Measurements from ENCODE around the gene PRKCA.
A peak's percentile ranks its signal among the peaks of the same experiment; 100 is the strongest.

The PRKCA gene

DNA sequence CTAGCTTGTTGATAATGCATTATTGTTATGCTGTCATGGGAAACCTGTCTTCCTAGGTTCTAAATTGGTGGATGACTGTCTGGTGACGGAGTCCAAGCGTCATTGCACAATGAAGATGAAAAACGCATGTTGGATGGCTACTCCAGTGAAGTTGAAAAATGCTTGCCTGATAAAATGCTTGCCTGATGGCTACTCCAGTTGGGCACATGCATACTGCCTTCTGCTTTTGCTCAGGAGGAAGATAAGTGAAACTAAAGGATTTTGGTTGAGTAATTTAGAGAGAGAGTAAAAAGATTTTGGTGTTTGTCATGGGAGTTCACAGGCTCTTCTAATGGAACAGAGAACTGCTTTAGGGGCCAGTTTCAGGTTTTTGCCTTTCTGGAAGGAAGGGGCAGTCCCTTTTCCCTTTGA is 118.6 kb downstream of the PRKCA start:
- no peak for DNase-seq

DNA sequence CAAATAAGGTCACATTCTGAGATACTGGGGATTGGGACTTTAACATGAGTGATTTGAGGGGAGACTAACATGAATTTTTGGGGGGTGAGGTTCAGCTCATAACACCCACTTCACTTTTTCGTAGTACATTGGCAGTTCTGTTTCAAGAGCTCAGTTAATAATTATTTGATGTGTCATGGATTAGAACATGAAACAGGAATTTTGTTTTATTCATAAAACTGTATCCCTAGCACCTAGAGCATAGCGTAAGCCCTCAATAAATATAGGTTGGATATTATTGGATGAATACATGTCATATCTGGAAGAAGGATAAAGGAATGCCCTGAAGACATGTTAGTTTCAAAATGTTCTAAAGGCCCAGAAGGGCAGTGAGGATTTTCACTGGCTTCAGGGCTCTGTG is 119.8 kb downstream of the PRKCA start:
- no peak for DNase-seq

DNA sequence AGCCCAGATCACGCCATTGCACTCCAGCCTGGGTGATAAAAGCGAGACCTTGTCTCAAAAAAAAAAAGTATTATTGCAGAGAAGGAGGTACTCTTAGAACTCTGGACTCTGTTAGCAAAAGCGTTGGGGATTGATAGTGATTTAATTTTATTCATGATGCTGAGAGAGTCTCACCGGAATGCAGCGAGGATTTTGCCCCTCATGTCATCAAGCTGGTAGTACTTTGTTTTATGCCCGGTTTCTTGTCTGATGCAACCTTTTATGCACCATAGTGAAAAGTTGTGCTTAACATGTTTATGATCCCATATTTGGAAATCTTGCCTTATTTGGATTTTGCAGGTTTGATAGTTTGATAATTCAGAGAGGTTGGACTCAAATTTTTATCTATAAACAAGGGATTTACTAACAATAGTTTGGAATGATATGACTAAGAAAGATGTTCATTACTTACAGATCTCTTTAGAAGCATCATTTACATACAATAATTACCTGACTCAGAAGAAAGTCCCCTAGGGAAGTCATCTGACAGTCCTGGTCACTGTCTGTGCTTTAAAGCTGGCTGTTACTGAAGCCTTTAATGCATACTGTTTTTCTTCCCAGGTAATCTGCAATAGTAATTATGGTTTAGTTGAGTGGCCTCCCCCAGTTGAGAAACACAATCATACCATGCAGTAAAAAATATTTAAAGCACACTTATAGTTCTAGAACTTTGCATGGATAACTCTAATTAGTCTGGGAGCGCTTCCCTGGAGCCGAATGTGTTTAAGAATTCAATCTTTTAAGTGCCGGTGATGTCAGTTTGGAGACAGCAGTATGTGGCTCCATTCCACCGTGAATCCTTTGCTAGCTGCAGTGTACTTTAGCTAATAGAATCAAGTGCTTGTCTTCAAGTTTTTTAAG is 120.9 kb downstream of the PRKCA start:
- no peak for DNase-seq

DNA sequence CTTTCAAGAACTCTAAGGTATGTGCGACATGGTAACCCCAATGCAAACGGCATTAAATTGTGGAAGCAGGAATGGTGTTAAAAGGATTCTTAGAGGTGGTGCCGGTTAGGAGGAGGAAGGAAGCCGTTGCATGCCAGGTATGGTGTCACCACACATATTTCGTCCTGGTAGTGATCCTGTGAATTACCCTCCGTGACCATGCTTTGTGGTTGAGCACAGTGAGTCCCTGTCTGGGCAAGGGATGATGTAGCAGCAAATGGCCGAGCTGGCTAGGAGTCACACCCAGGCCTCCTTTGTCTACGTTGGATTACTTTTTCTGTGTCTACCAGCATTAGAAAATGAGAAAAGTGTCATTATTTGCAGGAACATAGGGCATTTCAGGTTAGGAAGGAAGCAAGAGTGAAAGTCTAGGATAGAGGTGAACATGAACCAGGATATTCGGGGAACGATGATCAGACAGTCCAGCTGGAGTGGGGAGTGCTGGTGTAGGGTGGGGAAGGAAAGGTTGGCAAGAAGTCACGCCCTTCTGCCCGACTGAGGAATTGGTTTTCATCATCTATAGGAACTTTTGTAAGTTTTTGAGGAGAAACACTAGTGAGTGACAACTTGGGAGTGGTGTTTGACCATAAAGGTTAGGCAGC is 123.5 kb downstream of the PRKCA start:
- DNase-seq = no peak

DNA sequence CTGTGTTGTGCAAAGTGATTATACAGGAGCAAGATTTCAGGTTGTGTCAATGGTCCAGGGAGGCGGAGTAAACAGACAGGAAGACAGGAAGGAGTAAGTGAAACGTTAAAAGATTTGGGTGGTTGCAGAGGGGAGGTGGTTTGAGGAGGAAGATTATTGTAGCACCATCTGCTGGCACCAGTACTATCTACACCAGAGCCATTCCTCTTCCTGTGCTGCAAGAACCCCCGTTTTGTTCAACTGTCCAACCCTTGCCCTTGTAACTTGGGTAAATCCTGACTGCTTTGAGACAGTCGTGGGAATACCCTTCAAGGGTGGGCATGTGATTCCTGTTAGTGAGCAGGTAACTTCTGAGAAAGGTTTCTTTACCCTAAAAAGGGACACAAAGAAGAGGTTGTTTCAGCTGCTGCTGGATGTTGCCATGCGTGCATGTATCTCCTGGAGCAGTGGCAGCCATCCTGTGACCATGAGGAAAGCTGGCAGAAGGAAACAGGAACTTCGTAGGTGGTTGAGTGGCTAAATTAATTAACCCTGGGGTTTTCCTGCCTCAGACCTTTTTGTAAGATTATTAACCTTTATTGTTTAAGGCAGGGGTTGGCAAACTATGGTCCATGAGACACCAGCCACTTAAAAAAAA is 124.1 kb downstream of the PRKCA start:
- DNase-seq = no peak

DNA sequence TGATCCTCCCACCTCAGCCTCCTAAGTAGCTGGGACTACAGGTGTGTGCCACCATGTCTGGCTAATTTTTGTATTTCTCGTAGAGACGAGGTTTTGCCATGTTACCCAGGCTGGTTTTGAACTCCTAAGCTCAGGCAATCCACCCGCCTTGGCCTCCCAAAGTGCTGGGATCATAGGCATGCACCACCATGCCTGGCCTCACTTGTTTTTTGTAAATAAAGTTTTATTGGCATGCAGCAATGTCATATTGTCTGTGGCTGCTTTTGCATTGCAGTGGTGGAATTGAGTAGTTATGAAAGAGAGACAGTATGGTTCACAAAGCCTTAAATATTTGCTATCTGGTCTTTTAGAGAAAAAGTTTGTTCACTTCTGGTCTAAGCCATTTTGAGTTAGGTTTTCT is 124.7 kb downstream of the PRKCA start:
- no peak for DNase-seq

DNA sequence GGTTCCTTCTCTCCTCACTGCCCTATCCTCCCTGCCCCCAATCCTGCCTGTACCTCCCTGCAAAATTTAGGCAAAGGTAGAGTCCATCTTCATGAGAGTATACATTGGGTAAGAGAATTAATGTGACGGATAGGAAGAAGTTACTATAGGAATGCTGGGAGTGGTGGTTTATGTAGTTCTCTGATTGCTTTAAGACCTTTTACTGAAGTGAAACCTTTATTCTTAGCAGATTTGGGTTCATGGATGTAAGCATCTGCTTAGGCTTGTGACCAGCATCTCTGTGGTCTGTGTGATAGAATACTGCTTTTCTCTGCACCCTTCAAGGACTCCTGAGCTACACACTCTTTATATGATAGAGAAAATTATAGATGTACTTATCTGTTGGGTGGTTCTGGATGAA is 127.3 kb downstream of the PRKCA start:
- DNase-seq = peak; percentile 13

DNA sequence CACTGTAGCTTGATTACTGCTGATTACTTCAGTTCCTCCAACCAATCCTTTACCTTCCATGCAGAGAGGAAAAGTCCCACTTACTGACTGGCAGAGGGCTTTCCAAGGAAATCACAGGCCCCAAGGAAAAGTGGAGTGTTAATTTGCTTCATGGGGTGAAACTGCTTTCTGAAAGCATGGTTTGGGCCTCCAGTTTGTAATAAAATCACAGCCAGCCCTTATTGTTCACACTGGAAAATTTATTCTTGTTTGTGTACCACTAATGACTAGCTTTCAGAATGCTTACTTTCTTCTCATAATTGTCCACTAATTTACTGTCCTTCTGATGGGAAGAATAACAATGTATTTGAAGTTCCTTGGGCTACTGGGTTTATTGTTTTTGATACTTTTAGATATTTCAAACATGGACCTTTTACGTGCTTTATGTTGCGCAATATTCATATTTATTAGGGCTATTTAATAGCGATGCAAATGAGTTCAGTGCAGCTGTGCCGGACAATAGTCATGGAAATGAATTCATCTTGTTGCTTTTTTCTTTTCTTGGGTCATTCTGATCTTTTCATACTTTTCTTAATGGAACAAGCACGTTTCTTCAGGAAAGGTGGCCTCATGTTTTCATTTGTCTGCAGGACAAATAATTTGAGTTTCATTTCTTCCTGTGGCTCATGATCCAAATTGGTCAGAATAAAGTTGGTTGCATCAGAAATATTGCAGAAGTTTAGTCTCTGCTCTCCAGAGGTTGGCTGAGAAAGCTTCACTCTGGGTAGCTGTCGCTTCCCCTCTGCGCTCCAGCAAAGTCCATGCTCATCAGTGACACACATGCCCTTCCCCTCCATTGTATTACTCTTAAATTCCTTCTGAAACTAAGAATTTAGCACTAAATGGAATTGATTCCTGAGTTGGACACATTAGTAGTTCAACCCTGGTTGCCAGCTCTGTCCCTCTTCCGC is 128.7 kb downstream of the PRKCA start:
- DNase-seq = no peak

DNA sequence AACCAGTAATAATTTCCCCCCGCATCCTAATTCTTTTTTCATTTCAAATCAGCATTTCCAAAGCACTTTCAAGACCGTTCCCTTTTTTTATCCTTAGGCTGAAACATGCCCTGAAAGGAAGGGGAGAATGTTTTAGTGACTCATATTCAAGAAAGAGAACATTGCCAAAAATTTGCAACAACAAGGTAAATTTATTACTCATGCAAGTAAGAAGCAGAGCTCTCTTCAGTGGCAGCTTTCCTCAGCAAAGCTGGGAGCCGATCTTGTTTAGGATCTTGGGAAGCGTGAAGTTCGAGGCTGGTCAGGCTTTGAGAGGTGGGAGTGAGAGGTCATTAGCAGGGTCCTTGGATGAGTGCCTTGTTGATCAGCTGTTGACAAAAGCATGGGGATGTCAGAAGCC is 129.5 kb downstream of the PRKCA start:
- DNase-seq = no peak

DNA sequence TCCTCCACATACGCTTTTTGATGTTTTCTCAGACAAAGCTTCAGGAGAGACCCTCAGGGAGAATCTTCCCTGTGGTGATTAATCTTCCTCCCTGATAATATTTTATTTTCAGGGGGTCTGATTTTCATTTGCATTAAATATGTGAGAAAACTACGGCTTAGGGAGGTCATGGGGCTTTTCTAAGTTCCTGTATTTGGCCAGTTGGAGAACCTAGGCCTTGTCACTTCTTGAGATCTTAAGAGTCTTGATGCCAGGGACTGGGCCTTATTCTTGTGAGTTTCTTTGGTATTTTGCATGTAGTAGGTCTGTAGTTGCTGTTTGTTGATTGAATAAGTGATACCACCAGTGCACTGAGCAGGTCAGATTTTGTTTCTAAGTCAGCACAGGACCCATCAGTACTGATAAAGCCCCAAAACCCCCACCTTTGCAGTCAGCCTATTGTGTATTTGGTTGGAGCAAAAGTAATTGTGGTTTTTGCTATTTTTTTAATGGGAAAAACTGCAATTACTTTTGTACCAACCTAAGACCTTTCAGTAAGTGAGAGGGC is 130.1 kb downstream of the PRKCA start:
- DNase-seq = no peak

DNA sequence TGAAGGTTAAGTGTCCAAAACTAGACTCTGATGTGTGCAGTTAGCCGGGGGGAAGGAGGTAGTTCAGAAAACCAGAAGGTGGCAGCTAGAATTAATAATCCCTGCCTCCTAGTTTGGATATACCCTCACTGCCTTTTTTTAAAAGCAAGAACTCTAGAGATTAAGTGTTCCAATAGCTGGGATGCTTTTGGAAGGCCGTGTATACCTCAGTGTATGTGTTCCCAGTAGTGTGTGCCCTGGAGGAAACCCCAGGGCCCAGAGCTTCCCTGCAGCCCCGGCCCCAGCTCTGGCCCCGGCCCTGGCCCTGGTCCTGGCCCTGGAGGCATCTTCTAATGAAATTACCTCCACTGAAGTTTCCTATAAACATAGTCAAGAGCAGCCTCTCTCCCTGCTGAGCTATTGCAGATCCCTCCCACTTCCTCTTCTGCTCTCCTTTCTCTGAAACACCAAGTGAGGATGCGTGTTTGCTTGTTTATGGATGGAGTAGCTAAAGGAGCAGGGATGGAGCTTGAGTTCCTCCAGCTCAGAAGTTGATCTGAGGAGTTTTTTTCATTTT is 130.7 kb downstream of the PRKCA start:
- DNase-seq = no peak

DNA sequence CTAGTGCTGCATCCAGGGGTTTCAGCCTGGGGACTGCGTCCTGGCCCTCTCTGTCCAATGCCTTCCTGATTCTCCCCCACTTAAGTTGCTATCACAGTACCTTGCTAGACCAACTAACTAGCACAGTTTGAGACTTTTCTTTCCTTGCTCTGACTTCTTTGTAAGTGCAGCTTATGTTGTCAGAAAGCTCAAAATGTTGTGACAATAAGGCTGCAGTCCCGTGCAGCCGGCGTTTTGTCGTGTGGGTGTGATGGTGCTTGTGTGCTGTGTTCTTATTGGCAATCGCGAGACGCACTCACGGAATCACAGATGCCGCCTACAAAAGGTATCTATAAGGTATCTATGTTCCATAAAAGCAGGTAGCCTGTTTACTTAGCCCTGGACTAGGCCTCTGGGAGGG is 132.8 kb downstream of the PRKCA start:
- no peak for DNase-seq

DNA sequence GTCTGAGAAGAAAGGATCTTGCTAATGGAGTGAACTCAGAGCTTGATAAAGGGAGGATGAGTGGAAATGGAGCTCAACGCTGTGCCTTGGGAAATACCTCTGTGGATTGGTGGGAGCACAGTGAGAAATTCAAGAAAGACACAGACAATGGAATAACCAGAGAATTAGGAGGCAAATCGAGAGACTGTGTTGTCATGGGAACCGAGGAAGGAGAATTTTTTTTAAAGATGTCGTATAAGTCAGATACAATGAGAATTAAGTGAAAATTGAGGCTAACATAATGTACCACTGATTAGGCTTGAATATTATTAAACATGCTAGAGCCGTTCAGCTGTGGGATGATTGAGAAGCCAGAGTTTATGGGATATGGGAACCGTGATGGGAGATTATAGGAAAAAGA is 134.2 kb downstream of the PRKCA start:
- DNase-seq = no peak

DNA sequence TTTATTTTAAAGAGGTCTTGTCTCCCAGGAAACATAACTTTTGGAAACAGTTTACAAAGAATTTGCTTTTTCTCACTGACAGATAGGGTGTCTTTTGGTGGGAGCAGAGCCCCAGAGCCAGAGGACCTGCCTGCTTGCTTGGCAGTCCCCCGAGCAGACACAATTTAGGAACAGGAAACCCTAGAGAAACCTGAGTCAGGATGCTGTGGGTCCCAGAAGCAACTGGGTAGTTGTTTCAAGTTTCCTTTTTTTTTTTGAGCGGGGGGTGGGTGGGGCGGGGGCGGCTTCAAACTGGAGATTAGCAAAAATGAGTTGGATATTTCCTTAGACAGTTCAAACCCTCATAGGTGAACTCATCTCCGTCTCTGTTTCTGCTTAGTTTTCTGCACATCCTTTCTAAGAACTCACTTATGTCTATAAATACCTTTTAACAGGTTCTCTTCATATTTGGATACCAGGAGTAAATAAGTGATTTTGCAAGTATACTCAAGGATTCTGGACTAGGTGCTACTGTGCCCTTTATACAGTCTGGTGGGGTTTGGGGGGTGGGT is 135.1 kb downstream of the PRKCA start:
- DNase-seq = no peak

DNA sequence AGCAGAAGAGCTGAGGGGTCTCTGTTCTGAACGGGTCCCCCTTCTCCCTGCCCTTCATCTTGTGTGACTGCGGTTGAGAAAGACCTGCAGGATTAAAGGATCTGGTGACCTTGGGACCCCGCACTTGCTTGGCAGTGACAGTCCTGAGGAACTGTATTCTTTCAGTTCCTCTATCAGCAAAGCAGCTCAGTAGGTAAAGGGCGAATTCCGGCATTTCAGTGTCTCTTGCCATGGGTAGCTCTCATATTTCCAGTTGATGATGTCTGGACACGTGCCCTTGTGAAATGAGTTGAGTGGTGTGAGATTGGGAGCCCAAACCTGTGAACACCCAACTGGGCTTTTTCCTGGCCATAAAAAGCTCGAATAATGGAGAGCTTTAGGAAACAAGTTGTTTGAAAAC is 135.7 kb downstream of the PRKCA start:
- no peak for DNase-seq

DNA sequence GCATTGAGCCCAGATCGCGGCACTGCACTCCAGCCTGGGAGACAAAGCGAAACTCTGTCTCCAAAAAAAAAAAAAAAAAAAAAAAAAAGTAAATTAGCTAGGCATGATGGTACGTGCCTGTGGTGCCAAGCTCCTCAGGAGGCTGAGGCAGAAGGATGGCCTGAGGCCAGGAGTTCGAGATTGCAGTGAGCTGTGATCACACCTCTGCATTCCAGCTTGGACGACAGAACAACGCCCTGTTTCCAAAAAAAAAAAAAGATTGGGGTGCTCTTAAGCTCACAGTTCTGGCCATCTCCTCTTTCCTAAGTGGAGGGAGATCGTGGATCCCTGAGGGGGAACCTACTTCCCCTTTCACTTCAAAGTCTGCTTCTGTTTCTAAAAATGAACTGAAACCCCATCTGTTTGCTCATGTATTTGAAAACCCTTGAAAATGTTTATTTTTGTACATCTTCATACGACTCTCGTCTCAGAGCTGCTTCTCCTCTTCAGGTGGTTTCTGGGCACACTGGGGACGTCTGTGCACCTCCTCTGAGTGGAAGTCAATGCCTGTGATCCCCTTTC is 138.8 kb downstream of the PRKCA start:
- DNase-seq = no peak

DNA sequence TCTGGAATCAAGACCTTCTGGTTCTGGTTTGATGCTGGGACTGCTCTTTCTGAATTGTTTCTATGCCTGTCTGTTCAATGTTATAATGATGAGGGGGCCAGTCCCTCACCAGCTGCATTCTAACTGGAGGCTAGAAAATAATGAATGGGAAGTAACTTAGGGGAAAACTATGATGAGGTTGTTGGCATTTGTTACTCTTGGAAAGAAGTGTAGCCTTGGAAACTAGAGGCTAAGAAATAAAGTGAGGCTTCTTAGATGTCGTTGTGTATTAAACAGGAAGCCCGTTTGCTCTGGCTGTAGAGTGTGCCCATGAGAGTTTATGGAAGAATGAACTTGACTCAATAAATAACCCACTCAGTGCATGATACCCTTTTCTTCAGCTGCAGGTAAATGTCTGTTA is 140.8 kb downstream of the PRKCA start:
- no peak for DNase-seq

DNA sequence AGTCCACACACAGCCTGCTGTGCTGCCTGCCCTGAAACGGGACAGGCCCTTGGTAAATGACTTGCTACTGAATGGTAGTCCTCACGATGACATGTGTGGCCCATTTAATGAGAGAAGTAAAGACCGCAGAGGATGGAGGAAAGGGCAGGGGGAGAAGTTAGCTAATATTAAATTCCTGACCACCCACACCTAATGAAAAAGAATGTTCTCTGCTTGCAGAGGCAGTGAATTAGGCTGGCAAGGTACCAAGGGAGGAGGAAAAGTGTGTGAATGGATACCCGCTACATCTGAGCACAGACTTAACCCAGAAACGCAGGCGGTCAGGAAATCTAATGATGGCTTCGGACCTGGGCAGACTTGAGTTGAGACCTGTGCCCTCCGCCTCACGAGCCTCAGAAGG is 141.2 kb downstream of the PRKCA start:
- DNase-seq = no peak

DNA sequence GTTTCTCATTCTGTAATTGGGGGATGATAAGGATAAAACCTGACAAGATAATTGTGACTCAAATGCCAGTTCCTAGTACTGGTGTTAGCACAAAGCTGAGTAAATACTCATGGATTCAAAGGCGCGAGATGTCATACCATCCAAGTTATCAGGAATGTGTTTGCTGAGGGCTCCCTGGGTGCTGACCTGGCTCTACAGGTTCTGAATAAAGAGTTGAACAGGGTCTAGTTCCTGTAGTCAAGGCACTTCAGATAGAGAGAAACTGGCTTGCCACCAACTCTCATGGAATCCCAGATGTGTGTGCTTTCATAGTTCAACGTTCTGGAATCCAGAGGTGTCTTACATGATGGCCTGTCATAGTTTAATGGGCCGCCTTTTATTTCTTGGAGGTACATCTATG is 141.6 kb downstream of the PRKCA start:
- no peak for DNase-seq

DNA sequence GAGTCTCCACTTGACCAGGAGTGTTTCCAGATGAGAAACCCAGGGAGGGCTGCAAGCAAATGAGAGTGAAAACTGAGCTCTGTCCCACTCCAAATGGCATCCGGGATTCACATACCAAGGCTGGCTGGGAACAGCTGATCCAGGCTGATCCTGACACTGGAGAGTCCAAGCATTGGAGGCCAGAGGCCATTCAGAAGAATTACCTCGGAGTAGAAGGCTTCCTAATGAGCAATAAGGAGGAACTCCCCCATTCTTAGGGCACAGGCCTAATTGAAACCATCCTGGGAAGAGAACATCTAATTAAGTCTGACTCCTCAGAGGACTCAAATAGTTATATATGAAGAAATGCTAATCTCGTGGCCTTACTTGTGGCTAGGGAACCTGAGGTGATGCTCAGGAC is 142.8 kb downstream of the PRKCA start:
- DNase-seq = no peak

DNA sequence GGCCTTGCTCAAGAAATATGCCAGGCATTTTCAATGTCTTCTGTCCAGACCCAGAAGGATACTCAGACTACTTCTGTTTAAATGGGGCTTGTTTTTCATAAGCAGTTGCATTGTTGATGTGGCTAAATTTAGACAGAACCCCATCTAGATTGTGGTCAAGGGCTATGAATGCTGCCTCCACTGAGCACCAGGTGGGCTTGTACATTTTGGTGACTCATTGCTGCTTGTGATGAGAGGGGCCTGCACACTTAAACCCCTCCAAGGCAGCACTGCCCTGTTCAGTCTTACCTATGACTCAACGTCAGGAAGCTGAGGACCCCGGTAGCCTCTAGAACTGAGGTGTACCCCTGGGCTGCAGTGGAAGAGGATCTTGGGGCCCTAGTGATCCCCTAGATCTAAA is 144.0 kb downstream of the PRKCA start:
- no peak for DNase-seq

DNA sequence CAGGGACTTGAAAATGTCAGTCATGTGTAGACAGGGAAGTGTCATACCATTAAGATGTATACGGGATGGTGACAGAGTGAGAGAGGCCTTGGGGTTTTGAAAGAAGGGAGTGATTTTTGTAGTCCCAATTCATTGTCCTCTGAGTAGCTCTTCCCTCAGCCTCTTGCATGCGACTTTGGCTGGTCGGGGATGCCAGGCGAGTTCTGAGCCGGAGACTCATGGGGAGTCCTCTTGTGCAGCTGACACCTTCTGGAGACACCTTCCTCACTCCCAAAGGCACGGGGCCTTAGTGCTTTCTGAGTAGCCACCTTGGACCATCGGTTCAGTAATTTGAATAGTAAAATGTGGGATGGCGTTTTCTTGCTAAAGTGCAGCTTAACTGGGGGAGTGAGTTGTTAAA is 144.7 kb downstream of the PRKCA start:
- no peak for DNase-seq
